G401.6 (cell line): Measurements from ENCODE around the gene AHCYL2.
"Not testable (repeated sequence)": the region's sequence is repeated elsewhere in the genome, so short reads cannot be mapped to it uniquely, and the experiment has no call there.

Experiments used
- FAIRE-seq: peaks from 2 replicates; lab custom pipeline; 2012; peaks lifted over from hg19 to GRCh38; lab: Jason Lieb, UNC

AHCYL2 gene

GRCh38 chr7:129385598-129385997, 160.8 kb downstream of the AHCYL2 start:
- no peak for FAIRE-seq

- FAIRE-seq = no peak
Measured at GRCh38 chr7:129386506-129386905, 161.7 kb downstream of the AHCYL2 start.

- no peak for FAIRE-seq
Measured at GRCh38 chr7:129387537-129387936, 162.7 kb downstream of the AHCYL2 start.

- no peak for FAIRE-seq
Measured at GRCh38 chr7:129388333-129389098, 163.7 kb downstream of the AHCYL2 start.

GRCh38 chr7:129389829-129390228, 165.0 kb downstream of the AHCYL2 start:
- FAIRE-seq = no peak

GRCh38 chr7:129390314-129390713, 165.5 kb downstream of the AHCYL2 start:
- no peak for FAIRE-seq

- no peak for FAIRE-seq
Measured at GRCh38 chr7:129391546-129392171, 166.8 kb downstream of the AHCYL2 start.

- no peak for FAIRE-seq
Measured at GRCh38 chr7:129393255-129393654, 168.4 kb downstream of the AHCYL2 start.

- FAIRE-seq = no peak
Measured at GRCh38 chr7:129394101-129394500, 169.3 kb downstream of the AHCYL2 start.

GRCh38 chr7:129394982-129395914, 170.4 kb downstream of the AHCYL2 start:
- no peak for FAIRE-seq

GRCh38 chr7:129401228-129401966, 176.6 kb downstream of the AHCYL2 start:
- no peak for FAIRE-seq

GRCh38 chr7:129401967-129402860, 177.4 kb downstream of the AHCYL2 start:
- FAIRE-seq = no peak

GRCh38 chr7:129405527-129405926, 180.7 kb downstream of the AHCYL2 start:
- no peak for FAIRE-seq

- FAIRE-seq = not testable (repeated sequence)
Measured at GRCh38 chr7:129410238-129410637, 185.4 kb downstream of the AHCYL2 start.

GRCh38 chr7:129412501-129412900, 187.7 kb downstream of the AHCYL2 start:
- no peak for FAIRE-seq

GRCh38 chr7:129417073-129417472, 192.2 kb downstream of the AHCYL2 start:
- FAIRE-seq = no peak

- FAIRE-seq = no peak
Measured at GRCh38 chr7:129421717-129422250, 197.0 kb downstream of the AHCYL2 start.

- no peak for FAIRE-seq
Measured at GRCh38 chr7:129422727-129423126, 197.9 kb downstream of the AHCYL2 start.

- FAIRE-seq = no peak
Measured at GRCh38 chr7:129423700-129424410, 199.0 kb downstream of the AHCYL2 start.

GRCh38 chr7:129426482-129426881, 201.7 kb downstream of the AHCYL2 start:
- FAIRE-seq = no peak
